COLO668 (cell line): ENCODE results near the gene TTC7B.
A peak's percentile ranks its signal among the peaks of the same experiment; 100 is the strongest.

ENCODE experiments used
- DNase-seq: peaks from one replicate; lab custom pipeline; 2025; ENCODE audit not compliant: unreplicated experiment; lab: John Stamatoyannopoulos, UW

TTC7B gene

GRCh38 chr14:90604356-90604755 lies 211.9 kb downstream of the TTC7B start:
- DNase-seq, result no peak

DNA sequence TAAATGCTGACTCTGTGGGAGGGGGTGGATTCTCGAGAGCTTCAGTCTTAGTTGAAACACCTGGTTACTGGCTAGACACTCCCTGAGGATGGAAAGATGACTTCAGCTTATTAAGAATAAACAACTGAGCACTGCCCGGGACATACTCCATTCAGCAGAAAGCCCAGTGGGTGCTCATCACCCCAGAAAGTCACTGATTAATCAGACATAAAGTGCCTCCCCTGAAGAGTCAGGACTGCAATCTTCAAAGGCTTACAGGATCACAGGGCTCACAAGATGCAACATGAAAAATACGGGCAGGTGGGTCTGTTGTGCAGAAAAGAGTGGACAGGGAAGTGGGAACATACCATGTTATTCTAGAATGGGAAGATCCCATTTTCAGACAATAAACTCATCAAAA lies 212.4 kb downstream of the TTC7B start:
- no peak for DNase-seq

- no peak for DNase-seq
These were observed 212.9 kb downstream of the TTC7B start for GRCh38 chr14:90603336-90603735.

DNA sequence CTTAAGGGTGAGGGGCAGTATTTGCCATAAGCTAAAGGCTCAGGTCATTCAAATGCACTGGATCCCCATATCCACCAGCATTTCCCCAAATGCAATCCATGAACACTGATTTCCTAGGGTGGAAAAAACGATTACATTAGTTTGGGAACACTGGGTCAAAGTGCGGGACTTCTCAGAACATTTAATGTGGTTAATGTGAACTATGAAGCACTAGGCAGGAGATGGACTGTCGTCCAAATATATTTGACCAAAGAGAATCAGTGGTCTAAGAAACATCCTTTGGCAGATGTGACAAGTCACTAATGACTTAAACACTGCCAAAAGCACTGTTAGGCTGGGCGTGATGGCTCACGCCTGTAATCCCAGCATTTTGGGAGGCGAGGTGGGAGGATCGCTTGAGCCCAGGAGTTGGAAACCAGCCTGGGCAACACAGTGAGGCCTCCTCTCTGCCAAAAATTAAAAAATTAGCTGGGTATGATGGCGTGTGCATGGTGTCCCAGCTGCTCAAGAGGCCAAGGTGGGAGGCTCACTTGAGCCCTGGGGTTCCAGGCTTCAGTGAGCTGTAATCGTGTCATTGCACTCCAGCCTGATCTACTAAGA lies 214.0 kb downstream of the TTC7B start:
- DNase-seq, result no peak

GRCh38 chr14:90601563-90601962 lies 214.7 kb downstream of the TTC7B start:
- DNase-seq, result no peak

- no peak for DNase-seq
These were observed 215.6 kb downstream of the TTC7B start for GRCh38 chr14:90600619-90601018.

DNA sequence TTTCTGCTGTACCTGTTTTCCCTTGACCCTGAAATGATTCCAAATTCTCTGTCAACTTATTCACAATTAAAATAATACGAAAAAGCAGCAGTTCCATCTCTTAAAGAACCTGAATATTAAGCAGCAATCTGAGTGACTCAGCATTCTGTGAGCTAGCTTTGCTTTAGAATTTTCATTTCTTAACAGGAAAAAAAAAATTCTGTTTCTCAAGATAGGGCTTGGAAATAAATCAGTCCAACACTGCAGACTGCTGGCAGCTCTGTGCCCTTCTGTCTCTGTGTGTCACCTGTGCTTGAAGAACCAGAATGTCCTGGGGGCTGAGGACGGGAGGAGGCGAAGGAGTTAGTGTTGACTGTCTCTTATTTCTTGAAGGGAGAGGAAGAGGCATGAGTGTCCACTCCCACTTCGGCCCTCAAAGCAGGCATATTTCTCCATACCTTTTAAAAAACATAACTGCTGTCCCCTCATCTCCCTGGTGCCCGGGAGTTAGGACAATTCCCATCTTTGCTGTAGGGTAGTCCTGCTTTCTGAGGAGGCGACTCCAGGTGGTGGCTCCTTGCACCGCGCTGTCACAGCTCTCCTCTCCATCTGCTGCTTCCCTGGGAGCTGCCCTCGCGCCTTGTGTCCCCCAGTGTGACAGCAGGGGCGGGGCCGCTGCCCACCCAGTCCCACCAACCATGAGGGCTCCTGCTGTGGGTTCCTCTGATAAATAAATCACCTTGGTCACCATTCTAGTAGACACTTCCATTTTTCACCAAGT lies 216.3 kb downstream of the TTC7B start:
- no peak for DNase-seq

DNA sequence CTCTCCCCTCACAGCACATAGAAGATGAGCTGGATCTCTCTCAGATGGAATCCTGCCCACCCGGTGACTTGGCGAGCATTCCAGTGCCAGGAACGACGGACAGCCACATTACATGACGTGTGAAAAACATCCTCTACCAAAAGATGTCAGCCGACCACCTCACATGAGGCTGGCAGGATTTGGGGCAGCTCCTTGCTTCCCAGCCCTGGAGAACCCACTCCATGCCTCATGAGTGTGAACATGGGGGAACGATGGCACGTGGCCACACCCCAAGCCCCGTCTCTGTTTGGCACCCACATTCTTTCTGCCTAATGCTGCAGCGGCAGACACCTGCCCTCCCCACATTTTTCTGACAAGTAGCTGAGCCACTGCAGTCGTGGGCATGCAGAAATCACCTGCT lies 216.9 kb downstream of the TTC7B start:
- DNase-seq, result no peak

DNA sequence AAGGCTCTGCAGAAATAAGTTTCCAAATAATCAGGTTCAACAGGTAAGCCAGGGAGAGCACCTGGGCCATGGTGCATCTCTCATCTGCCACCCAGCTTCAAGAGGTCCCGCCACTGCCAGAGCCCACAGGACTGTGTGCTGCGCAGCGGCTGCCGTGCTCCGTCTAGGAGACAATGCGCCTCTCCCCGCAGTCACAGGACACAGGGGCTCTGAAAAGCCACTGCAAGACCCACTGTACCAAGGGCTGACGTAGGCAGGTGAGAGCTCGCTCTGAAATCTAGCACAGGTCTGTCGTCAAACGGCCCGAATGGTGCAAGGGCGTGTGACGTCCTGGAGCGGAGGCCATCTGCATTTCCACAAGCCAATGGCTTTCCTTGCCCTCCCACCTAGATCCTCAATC lies 218.3 kb downstream of the TTC7B start:
- no peak for DNase-seq

- DNase-seq, result no peak
These were observed 219.5 kb downstream of the TTC7B start for GRCh38 chr14:90596733-90597132.

GRCh38 chr14:90593254-90594040 lies 222.8 kb downstream of the TTC7B start:
- DNase-seq, result no peak

DNA sequence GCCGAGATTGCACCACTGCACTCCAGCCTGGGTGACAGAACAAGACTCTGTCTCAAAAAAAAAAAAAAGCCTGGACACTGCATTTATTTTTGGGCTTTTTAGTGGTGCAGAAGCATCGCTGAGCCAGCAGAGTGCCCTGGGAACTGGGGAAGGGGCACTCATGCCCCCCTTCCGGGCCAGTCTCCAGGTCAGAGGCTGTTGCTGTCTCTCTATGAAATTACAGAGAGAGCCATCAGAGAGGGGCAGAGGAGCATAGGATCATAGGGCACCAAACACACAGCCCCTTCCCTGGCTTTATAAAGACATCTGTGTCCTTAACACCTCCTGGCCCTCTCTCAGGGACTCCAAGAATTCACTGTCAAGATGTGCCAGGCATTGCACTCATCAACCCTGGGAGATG lies 223.6 kb downstream of the TTC7B start:
- DNase-seq, result no peak

DNA sequence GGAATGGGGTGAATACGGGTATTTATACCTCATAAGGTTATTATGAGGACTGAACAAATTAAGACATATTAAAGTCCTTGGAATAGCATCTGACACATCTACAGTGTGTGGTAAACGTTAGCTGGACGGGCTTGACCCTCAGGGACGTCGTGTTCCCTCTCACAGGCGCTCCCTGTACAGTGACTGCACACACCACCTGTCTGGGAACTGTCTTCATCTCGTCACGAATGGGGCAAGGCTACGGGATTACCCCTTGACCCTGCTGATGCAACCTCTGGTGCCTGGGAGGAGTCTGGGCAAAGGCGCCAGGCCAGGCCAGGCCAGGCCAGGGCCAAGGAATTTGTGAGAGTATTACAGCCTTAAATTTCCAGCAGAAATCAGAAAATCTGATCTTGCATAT lies 228.3 kb downstream of the TTC7B start:
- DNase-seq, result no peak

GRCh38 chr14:90587252-90587910 lies 228.8 kb downstream of the TTC7B start:
- no peak for DNase-seq

DNA sequence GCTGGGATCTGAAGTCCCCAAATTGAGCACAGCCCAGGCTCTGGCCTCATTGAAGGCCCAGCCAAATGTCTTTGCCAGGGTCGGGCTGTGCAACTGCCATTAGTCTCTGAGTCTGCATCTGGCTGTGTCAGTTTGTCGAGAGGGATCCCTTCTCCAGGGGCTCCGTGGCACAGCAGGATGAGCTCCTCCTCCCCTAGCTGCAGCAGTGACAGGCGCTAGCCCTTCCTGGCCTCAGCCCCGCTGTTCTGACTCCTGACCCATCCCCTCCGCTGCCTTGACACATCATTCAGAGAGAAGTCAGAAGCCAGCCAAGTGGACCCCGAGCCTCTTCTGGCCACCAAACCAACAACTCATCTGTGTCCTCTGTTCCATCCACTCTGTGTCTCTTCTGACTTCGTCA lies 231.1 kb downstream of the TTC7B start:
- DNase-seq, result no peak

- DNase-seq, result no peak
These were observed 232.2 kb downstream of the TTC7B start for GRCh38 chr14:90583916-90584605.

DNA sequence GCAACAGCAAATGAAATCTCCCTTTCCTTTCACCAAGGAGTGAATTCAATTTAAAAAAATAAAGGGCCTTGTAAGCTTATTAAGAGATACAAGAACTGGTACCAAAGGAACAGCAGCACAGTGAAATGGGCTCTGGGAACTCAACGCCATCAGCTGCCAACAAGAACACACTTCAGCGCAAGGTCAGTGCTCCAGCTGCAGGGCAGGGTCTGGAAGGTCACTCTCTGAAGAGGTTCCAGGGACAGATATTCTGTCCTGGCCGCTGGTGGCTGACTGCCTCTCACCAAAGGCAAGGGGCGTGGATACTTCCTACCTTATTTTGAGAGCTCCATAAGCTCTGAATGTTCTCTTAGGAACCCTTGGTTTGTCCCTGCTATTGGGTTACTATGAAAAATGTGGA lies 232.8 kb downstream of the TTC7B start:
- no peak for DNase-seq

DNA sequence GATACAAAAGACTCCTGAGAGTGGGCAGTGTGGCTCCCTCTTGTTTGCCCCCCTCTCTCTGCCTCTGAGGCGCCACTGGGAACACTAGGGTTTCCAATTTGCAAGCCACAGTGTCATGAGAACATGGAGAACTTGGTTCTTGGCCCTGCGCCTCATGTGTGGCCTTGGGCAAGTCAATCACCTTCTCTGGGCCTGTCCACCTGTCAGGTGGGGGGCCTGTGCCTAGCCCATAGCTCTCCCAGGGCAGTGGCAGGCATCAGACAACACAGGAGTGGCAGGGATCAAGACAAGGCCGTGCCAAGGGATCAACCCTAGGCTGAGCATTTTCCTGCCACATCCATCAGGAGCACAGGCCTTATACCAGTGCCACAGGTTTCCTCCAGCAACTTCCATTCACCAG lies 234.1 kb downstream of the TTC7B start:
- DNase-seq, result no peak

GRCh38 chr14:90581745-90582144 lies 234.5 kb downstream of the TTC7B start:
- no peak for DNase-seq

- DNase-seq, result peak; percentile 34
These were observed 235.6 kb downstream of the TTC7B start for GRCh38 chr14:90580377-90581335.
